GM08714 (cell line): ENCODE data around the gene STAC2.

Experiments used
- H3K4me3 ChIP-seq: fragments of 200-500 bp; sonication (Bioruptor generic); 2 replicates; pipeline ENCODE4 v1.5.1; 2014; ENCODE audit warnings: mild to moderate bottlenecking, low read length, inconsistent platforms
- ZNF274 ChIP-seq: IDR thresholded peaks from 2 replicates; pipeline ENCODE4 v1.6.1; 2012; ENCODE audit warnings: mild to moderate bottlenecking, low read depth, low read length

STAC2 gene

GRCh38 chr17:39209317-39210092 lies 16.2 kb downstream of the STAC2 start:
- TF ChIP-seq ZNF274 = no peak
- H3K4me3 ChIP-seq = no peak overlapping the region

- no peak overlapping the region for H3K4me3 ChIP-seq
- TF ChIP-seq ZNF274 = no peak
Measured at GRCh38 chr17:39208893-39209292, 16.9 kb downstream of the STAC2 start.

- TF ChIP-seq ZNF274 = no peak
- H3K4me3 ChIP-seq = no peak overlapping the region
Measured at GRCh38 chr17:39208136-39208535, 17.6 kb downstream of the STAC2 start.

GRCh38 chr17:39205112-39205526 lies 20.6 kb downstream of the STAC2 start:
- no peak for TF ChIP-seq ZNF274

GRCh38 chr17:39204245-39204644 lies 21.5 kb downstream of the STAC2 start:
- H3K4me3 ChIP-seq = no peak overlapping the region
- no peak for TF ChIP-seq ZNF274

More at GRCh38 chr17:39205112-39205526, 20.6 kb downstream of the STAC2 start:
- H3K4me3 ChIP-seq = no peak overlapping the region

GRCh38 chr17:39200957-39201510 lies 24.7 kb downstream of the STAC2 start:
- H3K4me3 ChIP-seq = peak overlapping the region; percentile 99
- TF ChIP-seq ZNF274 = no peak

- H3K4me3 ChIP-seq = peak within 1 kb of the TSS; percentile 99
- TF ChIP-seq ZNF274 = no peak
Measured at GRCh38 chr17:39200070-39200879, 25.5 kb downstream of the STAC2 start, which contains the start of gene RPL19. RPL19 (plus strand) TSS chr17:39200283; CDS start chr17:39200345, 62 bp downstream.

GRCh38 chr17:39199820-39200069 lies 26.0 kb downstream of the STAC2 start:
- TF ChIP-seq ZNF274 = no peak
- H3K4me3 ChIP-seq = peak overlapping the region; percentile 99

- no peak for TF ChIP-seq ZNF274
Measured at GRCh38 chr17:39198186-39198566, 27.6 kb downstream of the STAC2 start.

GRCh38 chr17:39197380-39198185 lies 28.2 kb downstream of the STAC2 start, which contains the start of gene CACNB1:
CACNB1 (minus strand) TSS chr17:39197669; CDS start chr17:39197495, 174 bp downstream.
- H3K4me3 ChIP-seq = peak within 1 kb of the TSS; percentile 65
- no peak for TF ChIP-seq ZNF274

More at GRCh38 chr17:39198186-39198566, 27.6 kb downstream of the STAC2 start:
- H3K4me3 ChIP-seq = no peak overlapping the region

- H3K4me3 ChIP-seq = peak overlapping the region; percentile 65
- no peak for TF ChIP-seq ZNF274
Measured at GRCh38 chr17:39196808-39197291, 28.9 kb downstream of the STAC2 start.

GRCh38 chr17:39196241-39196807 lies 29.4 kb downstream of the STAC2 start:
- H3K4me3 ChIP-seq = peak overlapping the region; percentile 28; the same call in 1 of the 2 replicates
- TF ChIP-seq ZNF274 = no peak

GRCh38 chr17:39195568-39196160 lies 30.1 kb downstream of the STAC2 start:
- no peak overlapping the region; the same call in 1 of the 2 replicates for H3K4me3 ChIP-seq

More at GRCh38 chr17:39195568-39196160, 30.1 kb downstream of the STAC2 start:
- TF ChIP-seq ZNF274 = no peak
